SK-N-MC (cell line): Measurements from ENCODE around the gene KCNC2.

Experiments used
- DNase-seq: peaks from one replicate; pipeline ENCODE4 v3.0.0-alpha.2; 2011; ENCODE audit warnings: low read depth, low spot score
- H3K27ac ChIP-seq: fragments of 200-600 bp; sonication (generic); 2 replicates; pipeline ENCODE4 v1.5.1; 2016; ENCODE audit warnings: mixed run types
- H3K36me3 ChIP-seq: fragments of 200-600 bp; sonication (generic); 2 replicates; pipeline ENCODE4 v1.6.1; 2017; ENCODE audit warnings: antibody characterized with exemption, low read length, mixed read lengths; ENCODE audit not compliant: insufficient read depth
- H3K4me3 ChIP-seq: fragments of 200-600 bp; sonication (generic); 2 replicates; pipeline ENCODE4 v1.5.1; 2016
- H3K9ac ChIP-seq: fragments of 200-600 bp; sonication (generic); 2 replicates; pipeline ENCODE4 v1.8.0; 2017; ENCODE audit warnings: mixed run types, mixed read lengths; ENCODE audit not compliant: insufficient read length
- H3K9me3 ChIP-seq: fragments of 200-600 bp; sonication (generic); 2 replicates; pipeline ENCODE4 v1.6.1; 2017; ENCODE audit warnings: low read depth, mild to moderate bottlenecking, antibody characterized with exemption, low read length, moderate library complexity, mixed read lengths
- EZH2 ChIP-seq: fragments of 200-600 bp; sonication (generic); IDR thresholded peaks from one replicate; pipeline ENCODE4 v1.6.1; 2017; ENCODE audit warnings: antibody characterized with exemption
- FOXP2 ChIP-seq: optimal IDR thresholded peaks from 2 replicates; pipeline ENCODE3; 2011; ENCODE audit warnings: mild to moderate bottlenecking, moderate library complexity; ENCODE audit not compliant: insufficient read depth; ENCODE audit errors: extremely low read length, control extremely low read depth
- POLR2AphosphoS5 ChIP-seq: IDR thresholded peaks from 2 replicates; pipeline ENCODE4 v1.6.1; 2012; ENCODE audit warnings: mild to moderate bottlenecking, low read depth, low read length, borderline replicate concordance

Gene KCNC2

GRCh38 chr12:75000120-75000519, 209.5 kb downstream of the KCNC2 start:
- Histone ChIP-seq H3K4me3 (no peak overlapping the region), H3K9ac (no peak overlapping the region), H3K9me3 (no peaks in the 10 kb centered on the region), H3K27ac (no peak overlapping the region), H3K36me3 (no peaks in the 10 kb centered on the region)
- TF ChIP-seq POLR2AphosphoS5 (no peak), FOXP2 (no peak), EZH2 (no peak)
- no peak for DNase-seq

- TF ChIP-seq EZH2: no peak
- TF ChIP-seq POLR2AphosphoS5: no peak
- Histone ChIP-seq H3K9ac (no peak overlapping the region), H3K4me3 (no peak overlapping the region), H3K27ac (no peak overlapping the region), H3K36me3 (no peaks in the 10 kb centered on the region), H3K9me3 (no peaks in the 10 kb centered on the region)
- DNase-seq: no peak
These were observed 210.2 kb downstream of the KCNC2 start for GRCh38 chr12:74999474-74999873.
